GM19467 (cell line): ENCODE measurements around the gene SUPT3H.
A peak's percentile ranks its signal among the peaks of the same experiment; 100 is the strongest.

Experiments used
- ATAC-seq: cut with Tn5 transposase; IDR thresholded peaks from one replicate; pipeline ENCODE4 v1.9.1; 2021; ENCODE audit warnings: mild to moderate bottlenecking, moderate library complexity; ENCODE audit not compliant: unreplicated experiment

The SUPT3H gene

DNA sequence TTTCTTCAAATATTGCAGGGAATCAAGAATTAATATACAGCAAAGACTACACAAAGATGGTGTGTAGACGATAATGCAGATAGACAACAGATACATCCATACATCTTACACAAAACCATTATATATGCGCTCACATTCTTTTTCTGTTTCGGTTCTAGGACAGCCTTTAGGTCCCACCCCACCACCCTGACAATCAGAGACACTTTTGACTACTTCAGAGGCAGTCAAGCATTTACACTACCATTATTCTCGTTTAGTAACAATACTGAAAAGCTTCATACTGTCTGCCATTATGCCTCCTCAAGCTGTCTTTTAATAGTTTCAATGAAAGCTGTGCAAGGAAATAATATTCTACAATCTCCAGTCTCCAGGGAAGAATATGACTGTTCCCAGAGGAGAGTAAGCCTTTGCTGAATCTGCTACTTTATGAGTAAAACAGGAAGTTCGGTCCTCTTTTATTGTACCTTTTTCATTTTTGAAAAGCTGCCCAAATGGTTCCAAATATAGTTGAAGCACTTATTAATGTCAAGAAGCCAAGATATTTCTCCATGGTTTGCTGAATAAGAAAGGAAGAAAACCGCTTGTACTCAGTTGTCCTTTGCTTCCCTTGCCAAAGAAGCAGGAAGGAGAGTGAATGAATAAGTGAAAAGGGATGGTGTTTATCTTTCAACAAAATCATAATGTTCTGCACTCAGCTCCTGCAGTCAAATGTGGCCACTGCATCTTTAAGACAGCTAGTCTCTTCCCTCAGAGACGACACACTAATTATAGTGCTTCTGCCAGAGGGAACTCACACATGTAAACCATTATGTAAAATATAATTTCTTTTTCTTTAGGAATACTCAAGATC, 521.9 kb downstream of the SUPT3H start:
- ATAC-seq, result no peak

DNA sequence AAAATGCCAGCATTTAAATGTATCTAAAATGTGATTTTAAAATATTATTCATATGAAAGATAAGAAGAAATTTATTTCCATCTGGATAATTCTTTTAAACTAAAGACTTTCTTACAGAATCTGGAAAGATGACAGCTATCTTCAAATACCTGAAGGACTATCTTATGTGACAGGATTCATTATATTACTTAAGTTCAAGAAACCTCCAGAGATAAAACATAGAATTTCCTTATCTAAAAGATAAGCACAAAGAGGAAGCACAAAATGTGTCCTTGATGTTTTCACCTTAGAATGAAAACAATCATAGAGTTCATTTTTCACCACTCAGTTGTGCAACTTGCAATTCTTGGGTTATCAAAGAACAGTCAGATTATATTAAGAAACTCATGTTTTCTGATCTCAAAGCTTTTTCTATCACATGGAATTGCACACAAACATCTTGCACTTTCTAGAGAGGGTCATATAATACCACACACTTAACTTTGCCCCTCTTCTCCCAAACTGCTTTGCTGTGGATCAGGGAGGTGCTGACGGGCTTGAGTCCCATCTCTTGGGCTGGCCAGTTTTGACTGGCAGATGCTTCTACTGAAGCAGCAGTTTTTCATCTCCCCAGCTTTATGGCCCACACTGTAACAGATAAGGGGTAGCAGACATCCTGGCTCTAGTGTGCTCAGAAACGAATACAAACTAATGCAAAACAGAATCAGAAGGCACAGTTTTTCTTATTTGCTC, 522.9 kb downstream of the SUPT3H start:
- no peak for ATAC-seq

DNA sequence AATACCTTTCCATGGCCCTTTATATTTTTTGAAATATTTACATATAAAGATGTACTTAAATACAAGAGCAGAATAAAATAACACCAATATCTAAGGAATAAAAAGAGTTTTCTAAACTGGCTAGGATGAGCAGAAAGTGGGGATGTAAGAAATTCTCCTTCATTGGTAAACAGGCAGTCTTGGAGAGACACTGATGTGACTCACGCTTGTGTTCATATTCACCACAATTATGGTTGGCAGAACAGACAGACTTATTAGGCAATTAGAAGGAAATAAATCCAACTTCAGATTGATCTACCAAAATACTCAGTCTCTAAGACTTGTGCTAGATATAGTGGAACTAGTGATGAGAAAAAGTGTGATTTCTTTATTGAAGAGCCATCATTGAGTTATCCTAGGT, 526.6 kb downstream of the SUPT3H start:
- no peak for ATAC-seq

DNA sequence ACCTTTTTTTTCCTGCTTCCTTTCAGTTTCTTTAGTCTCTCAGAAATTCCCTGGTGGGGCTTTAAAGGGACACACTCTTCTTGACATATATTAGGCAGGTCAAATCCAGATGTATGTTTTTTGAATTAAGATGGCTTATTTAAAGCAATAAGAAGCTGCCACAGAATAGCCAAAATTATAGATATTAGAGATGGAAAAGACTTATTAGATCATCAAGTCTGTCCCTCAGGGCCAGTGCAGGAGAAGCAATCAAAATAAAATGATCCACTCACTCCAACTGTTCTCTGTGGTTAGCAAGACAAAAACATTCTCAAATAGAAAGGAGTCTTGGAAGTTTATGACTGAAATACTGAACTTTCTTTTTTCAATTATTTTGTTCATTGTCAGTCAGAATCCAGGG, 527.4 kb downstream of the SUPT3H start:
- ATAC-seq, result no peak

DNA sequence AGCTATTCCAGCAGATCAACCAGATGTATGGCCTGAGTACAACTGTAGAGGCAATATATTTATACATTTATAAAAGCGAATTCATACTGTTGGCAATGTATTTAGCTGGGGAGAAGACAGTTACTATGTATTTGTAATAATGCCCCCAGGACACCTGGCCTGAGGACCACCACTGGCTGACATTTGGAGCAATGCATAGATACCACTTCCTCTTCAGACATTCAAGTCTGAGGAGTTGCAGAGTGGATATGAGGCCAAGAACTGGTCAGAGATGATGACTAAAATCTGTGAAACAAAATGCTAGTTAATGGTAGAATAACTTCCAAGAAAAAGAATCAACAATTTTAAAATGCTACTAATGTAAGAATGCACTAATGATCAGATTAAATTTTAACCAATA, 527.9 kb downstream of the SUPT3H start:
- ATAC-seq, result no peak

DNA sequence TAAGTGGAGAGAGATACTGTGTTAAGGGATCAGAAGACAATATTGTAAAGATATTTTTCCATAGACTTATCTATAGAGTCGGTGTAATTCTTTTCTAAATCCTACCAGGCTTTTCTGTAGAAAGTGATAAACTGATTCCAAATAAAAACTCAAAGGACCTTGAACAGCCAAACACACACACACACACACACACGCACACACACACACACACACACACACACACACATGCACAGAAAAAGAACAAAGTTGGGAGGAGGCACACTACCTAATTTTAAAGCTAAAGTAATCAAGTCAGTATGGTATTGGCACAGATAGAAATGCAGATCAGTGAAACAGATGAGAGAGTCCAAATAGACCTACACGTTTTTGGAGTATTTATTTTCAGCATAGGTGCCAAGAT, 534.0 kb downstream of the SUPT3H start:
- ATAC-seq, result no peak

DNA sequence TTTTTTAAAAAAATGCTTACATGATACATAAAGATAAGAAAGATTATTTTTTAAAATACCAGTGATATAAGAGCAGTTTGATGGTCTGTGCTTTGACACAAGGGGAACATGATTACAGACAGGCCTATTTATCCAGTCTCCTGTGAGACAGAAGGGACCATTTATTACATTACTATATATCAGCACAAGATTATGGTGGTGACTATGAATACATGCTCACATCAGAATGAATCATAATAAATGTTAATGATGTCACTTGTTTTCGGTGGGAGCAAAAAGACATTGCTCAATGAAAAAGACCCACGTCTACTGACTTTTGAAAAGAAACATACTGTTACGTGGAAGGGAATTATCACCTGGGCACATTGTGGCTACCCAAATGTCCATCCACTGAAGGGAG, 535.1 kb downstream of the SUPT3H start:
- no peak for ATAC-seq

DNA sequence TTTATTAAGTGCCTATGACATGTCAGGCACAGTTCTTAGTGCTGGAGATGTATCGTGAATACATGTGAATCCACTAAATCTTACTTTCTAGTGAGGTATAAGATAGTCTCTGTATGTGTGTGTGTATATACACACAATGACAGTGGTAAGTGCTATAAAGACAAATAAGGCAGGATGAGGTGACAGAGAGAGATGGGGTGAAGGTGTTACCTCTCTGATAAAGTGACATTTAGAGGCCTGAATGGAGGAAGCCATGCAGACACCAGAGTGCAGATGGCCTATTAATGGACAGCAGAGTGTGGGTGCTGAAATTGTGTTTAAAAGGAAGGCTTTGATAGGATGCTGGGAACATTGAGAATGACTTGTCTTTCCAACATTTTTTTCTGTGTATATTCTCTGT, 535.9 kb downstream of the SUPT3H start:
- no peak for ATAC-seq

DNA sequence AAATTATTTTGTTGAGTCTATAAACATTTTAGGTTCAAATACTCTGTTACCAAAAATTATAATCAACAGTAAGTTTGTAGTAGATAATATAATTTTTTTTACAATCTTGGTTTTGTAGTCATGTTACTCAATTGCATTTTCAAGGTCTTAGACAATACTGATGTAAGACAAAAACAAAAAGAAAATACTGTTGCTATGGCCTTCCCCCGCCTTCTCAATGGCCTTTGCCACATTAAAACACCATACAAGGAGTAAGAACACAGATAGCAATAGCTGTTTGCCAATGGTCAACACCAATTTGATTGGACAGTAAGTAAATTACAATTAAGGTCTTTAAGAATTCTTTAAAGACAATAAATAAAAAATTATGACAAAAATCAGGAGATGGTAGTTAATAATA, 540.0 kb downstream of the SUPT3H start:
- ATAC-seq, result no peak

DNA sequence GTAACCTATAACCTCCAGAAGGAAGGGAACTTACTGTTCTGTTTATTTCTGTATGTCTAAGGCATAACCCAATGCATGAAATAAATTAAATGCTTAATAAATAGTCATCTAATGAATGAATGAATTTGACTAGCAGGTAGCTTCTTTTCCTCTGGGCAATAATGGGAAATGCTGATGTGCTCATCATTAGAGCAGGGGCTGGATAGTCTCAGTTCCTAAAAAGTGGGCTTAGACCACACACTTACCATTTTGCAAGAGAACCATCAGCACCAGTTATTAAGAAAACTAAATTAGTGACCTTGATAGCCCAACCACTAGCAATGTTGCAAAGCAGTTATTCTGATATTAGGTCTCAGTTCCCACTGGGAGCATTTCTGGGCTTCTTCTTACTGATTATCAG, 540.5 kb downstream of the SUPT3H start:
- ATAC-seq, result no peak

DNA sequence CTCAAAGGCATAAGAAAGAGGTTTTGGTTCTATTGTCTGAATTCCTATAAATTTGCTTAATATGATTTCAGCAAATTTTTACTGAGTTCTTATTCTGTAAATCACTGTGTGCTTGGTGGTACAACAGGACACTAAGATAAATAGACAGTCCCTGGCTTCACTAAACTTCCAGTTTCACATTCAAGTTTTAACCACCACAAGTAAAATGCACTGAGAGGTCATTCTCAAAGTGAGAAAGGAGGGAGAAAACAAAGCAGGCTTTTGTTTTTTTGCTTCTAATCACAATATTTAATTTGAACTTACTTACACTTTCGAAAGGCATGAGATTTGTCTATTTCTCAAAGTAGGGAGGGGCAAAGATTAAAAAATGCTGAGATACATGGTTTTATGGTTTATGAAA, 544.5 kb downstream of the SUPT3H start:
- no peak for ATAC-seq

DNA sequence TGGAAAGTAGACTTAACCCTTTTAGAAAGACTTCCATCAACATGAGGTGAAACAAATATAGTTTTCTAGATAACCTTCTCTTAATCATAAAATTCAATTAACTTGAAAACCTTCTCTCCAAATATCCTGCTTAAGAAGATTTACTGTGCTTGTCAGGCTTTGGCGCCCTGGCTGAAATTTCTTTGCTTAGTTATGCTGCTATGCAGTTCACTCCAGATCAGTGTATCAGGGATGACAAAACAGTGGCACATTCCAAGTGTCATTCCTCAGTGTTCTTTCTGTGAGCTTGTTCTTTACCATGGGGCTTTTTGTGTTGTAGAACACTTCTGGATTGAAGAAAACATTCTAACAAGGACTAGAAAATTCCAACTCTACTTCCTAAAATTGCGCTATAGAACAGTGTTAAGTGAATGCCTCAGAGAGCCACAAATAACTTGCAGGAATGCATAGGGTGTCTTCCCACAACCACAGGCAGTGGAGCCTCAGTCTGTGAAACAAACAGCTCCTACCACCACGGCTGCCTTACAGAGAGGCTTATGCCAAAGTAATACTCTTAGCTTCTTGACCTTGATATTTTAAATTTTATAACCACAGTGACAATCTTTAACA, 546.6 kb downstream of the SUPT3H start:
- ATAC-seq, result no peak

DNA sequence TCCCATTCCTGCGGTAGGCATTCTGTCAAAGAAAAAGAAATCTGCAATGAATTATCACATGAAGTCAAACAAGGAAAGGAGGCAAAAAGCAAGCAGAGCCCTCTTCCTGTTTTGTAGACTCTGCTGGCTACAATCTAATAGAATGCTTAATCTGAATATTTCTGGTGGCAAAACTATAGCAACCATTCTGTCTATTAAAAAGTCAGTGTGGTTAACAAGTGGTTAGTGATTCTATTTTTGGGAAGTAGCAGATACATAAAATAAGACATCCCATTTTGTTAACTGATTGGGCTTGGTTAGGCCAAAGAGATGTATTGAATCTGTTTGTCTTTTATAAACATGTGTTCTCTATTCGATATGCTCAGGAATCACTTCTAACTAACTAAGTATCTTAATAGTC, 547.9 kb downstream of the SUPT3H start:
- ATAC-seq, result peak; percentile 60

DNA sequence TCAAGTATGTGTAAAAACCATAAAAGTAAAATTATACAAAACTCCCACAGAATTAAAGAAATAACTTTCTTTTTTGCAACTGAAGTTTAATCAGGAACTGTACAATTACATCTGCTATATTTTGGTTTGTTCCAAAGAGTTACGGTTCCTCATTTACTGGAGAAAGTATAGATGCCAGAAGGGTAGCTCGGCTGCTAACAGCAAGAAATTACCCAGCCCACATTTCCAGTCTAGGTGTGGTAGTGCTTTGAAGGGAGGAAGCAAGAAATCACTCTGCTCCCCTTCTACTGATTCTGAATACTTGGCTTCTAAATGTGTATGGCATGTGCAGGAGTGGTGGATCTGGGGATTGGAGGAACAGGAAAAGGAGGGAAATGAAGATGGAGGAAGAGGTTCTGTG, 549.0 kb downstream of the SUPT3H start:
- no peak for ATAC-seq

DNA sequence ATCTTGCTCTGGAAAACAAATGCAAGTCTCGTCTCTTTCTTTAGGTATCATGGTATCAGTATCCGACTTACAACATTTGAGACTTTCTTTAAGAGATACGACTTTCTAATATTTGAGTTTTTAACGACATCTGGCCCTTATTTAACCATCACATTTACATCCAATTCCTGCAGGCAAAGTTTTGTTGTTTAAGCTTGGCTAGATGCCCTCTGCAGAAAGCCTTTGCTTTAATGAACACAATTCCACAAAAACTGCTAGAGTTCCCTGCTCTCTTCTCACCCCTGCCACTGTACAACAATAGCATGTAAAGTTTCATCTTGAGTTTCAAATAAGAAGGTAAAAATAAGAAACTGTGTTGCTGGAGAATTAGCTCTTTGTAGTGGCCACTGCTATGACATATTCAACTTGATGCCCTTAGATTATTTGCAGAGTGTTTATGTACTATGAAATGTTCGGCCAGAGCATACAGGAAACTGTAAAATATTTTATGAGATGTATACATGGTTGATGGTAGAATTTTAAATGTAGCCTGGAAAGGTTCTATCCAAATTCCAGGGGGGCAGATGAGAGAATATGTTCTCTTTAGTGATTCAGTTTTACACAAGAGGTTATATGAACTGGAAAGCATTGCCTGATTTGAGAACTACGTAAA, 551.6 kb downstream of the SUPT3H start:
- no peak for ATAC-seq

DNA sequence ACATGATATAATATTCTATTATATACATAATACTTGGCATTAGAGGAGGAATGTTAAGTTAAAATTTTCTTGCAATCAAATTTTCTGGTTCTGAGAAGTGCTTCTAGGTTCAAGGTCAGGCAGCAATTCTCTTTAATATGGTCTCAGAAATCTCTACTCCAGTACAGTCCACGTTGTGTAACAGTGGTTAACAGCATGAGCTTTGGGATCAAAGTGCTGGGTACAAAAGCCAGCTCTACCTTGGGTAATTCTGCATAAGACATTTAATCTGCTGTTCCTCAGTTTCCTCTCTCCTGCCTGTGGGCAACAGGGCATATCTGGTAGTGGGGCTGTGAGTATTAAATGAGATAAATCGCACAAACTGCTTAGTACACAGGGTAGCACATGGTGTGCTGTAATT, 552.5 kb downstream of the SUPT3H start:
- no peak for ATAC-seq

DNA sequence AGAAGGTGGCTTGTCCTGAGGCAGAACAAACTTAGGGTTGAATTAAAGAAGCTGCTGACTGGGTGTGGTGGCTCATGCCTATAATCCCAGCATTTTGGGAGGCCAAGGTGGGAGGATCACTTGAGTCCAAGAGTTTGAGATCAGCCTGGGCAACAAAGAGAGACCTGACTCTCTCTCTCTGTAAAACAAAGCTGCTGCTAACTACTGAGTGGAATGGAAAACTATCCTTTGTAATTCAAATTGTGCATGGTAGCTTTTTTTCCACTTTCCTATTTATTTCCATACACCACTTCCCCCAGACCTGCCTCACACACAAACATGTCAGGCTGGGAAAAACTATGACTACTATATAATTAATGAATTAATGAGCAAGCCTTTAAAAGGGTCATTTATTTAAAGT, 553.2 kb downstream of the SUPT3H start:
- no peak for ATAC-seq

DNA sequence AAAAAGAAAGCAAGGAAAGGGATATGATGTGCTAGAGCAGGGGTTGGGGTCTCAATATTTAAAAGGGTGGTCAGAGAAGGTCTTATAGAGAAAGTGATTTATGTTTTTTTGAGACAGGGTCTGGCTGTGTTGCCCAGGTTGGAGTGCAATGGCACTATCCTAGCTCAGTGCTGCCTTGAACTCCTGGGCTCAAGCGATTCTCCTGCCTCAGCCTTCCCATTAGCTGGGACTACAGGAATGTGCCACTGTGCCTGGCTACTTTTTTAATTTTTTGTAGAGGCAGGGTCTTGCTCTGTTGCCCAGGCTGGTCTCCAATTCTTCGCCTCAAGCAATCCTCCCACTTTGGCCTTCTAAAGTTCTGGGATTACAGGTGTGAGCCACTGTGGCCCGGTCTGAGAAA, 557.0 kb downstream of the SUPT3H start:
- ATAC-seq, result no peak

DNA sequence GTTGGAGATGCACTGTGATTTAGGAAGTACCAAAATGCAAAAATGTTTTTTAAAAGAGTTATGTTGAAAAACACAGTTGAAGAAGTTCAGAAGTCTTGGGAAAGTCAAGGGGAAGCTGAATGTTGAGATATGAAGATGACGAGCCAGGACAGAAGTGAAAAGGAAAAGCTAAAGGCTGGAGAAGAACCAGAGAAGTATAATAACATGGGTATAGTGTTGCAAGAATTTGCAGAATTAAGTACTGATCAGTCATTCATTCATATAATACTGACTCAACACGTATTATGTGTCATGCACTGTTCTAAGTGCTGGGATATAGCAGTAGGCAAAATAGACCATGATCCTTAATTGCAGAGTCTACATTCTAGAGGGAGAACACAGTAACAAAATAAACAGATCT, 557.4 kb downstream of the SUPT3H start:
- ATAC-seq, result no peak

DNA sequence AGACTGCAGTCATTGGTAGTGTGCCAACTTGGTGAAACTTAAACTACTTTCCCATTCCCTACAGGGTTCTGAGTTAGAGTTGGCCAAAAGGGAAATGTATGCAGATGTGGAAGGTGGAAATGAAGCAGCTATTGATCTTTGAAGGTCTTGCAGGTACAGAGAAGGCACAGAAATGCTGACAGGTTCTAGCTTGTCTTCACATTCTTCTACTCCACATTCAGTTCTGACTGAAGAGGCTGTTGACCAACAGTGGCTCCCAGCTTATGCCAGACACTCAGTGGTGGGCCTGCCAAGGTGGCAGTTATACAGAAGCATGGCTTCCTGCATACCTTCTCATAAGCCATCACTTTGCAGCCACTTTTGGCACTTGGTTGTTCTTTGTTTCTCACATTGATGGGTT, 566.3 kb downstream of the SUPT3H start:
- ATAC-seq, result no peak

DNA sequence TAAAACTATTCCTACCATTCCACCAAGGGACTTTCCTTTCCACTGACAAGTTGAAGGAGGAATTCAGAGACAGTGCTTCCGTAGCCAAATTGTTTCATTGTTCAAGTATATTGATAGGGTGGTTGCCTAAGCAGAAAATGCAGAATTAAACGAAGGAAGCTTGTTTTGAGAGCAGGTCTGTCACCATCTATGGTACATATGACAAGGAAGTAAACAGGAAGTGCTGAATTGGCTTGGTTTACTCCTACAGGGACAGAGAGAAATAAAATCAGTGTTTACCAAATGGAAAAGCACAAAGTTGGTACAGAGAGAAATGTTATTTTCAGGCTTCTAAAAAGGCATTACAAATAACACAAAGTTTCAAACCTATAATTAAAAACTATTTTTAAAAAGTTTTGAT, 568.5 kb downstream of the SUPT3H start:
- ATAC-seq, result no peak

DNA sequence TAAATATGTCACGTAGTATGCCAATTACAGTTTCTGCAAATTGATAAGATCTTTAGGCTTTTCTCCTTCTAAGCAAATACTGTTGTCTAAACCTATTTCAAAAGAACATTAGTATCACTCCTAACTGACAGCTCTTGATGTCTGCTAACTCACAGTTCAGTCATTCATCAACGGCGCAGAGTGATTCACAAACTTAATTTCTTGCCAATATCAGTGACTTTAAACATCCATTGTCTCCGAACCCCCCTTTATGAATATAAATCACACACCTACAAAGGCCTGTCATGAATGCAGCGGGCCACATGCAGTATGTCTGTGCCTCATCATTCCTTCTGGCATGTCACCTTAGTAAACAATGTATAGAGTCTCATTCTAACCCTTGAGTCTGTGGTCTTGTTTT, 569.6 kb downstream of the SUPT3H start:
- ATAC-seq, result no peak
